GM21576 (cell line): ENCODE data around the gene ANTKMT.

Experiments used
- ATAC-seq: cut with Tn5 transposase; IDR thresholded peaks from one replicate; pipeline ENCODE4 v1.9.1; 2021; ENCODE audit warnings: mild to moderate bottlenecking, moderate library complexity; ENCODE audit not compliant: unreplicated experiment

Gene ANTKMT

GRCh38 chr16:726188-726437 is 5.2 kb downstream of the ANTKMT start:
- ATAC-seq, result no peak

GRCh38 chr16:726438-727290 is 5.7 kb downstream of the ANTKMT start, which contains the start of the genes CCDC78 and HAGHL:
CCDC78 (minus strand) TSS chr16:726443; CDS start chr16:726367, 76 bp downstream.
HAGHL (plus strand) TSS chr16:727106; CDS start chr16:727510, 404 bp downstream.
- no peak for ATAC-seq

- ATAC-seq, result no peak
Observed at GRCh38 chr16:727291-727977, 6.5 kb downstream of the ANTKMT start.

- ATAC-seq, result no peak
Observed at GRCh38 chr16:728131-728889, 7.4 kb downstream of the ANTKMT start.

GRCh38 chr16:728890-729744 is 8.2 kb downstream of the ANTKMT start:
- no peak for ATAC-seq

GRCh38 chr16:729768-730665 is 9.1 kb downstream of the ANTKMT start:
- no peak for ATAC-seq

- ATAC-seq, result no peak
Observed at GRCh38 chr16:730666-731509, 9.9 kb downstream of the ANTKMT start.

GRCh38 chr16:732332-732731 is 11.4 kb downstream of the ANTKMT start:
- no peak for ATAC-seq

GRCh38 chr16:732936-733335 is 12.0 kb downstream of the ANTKMT start:
- no peak for ATAC-seq

- ATAC-seq, result no peak
Observed at GRCh38 chr16:733382-734207, 12.6 kb downstream of the ANTKMT start.

- no peak for ATAC-seq
Observed at GRCh38 chr16:734208-734980, 13.4 kb downstream of the ANTKMT start.

GRCh38 chr16:734981-735881 is 14.3 kb downstream of the ANTKMT start:
- no peak for ATAC-seq

GRCh38 chr16:735982-736453 is 15.1 kb downstream of the ANTKMT start:
- no peak for ATAC-seq

GRCh38 chr16:736936-737481 is 16.1 kb downstream of the ANTKMT start:
- no peak for ATAC-seq

GRCh38 chr16:739560-740458 is 18.9 kb downstream of the ANTKMT start:
- no peak for ATAC-seq
